Panc1 (cell line): ENCODE results near the gene TPST2. TPM values are rescaled to one million over a fixed set of nuclear protein-coding genes. Genes with fewer than 3 reads are reported as not detected.

Experiments
- ATAC-seq: fragments of 200-7000 bp; cut with Tn5 transposase; 2 replicates; pipeline ENCODE4 v1.9.1; 2020; ENCODE audit warnings: mild to moderate bottlenecking, moderate library complexity
- BruUV-seq: library from RNA; stranded (reverse); fragments of 400-500 nt; replicated peaks from 2 replicates; lab custom pipeline; 2021; lab: Mats Ljungman, UMichigan
- CTCF ChIA-PET: fragments of 300-600 bp; sonication (Branson Sonifier 250); formaldehyde crosslinking; loops from one replicate; lab custom pipeline; 2022; ENCODE audit warnings: antibody characterized with exemption; lab: Charles Lee
- POLR2A ChIA-PET: fragments of 300-600 bp; sonication (Branson Sonifier 250); formaldehyde crosslinking; loops from one replicate; lab custom pipeline; 2022; ENCODE audit warnings: antibody characterized with exemption; lab: Charles Lee
- DNase-seq: peaks from one replicate; pipeline ENCODE4 v3.0.0-alpha.2; 2010; ENCODE audit warnings: low read depth, low spot score
- H3K27ac ChIP-seq: 2 replicates; pipeline ENCODE4 v1.5.1; 2011; ENCODE audit warnings: mild to moderate bottlenecking, low read length, inconsistent platforms
- H3K27me3 ChIP-seq: fragments of 200-500 bp; sonication (Bioruptor generic); 2 replicates; pipeline ENCODE4 v1.6.0; 2014; ENCODE audit warnings: low read length, inconsistent platforms; ENCODE audit not compliant: control insufficient read depth, insufficient read depth
- H3K36me3 ChIP-seq: fragments of 200-500 bp; sonication (Bioruptor generic); 2 replicates; pipeline ENCODE4 v1.5.1; 2014; ENCODE audit warnings: inconsistent platforms, mild to moderate bottlenecking, low read length, moderate library complexity; ENCODE audit not compliant: control insufficient read depth, insufficient read depth
- H3K4me1 ChIP-seq: 2 replicates; pipeline ENCODE4 v1.5.1; 2011; ENCODE audit warnings: inconsistent platforms, mild to moderate bottlenecking, low read length, moderate library complexity; ENCODE audit not compliant: control insufficient read depth, insufficient read depth
- H3K4me3 ChIP-seq, 2 experiments: 2 replicates each; pipeline ENCODE4 v1.5.1; 2011 to 2012; ENCODE audit warnings: low read depth in 2 of 2, low read length in 2 of 2, mild to moderate bottlenecking in 2 of 2, inconsistent platforms in 1 of 2, moderate library complexity in 1 of 2
- H3K9me3 ChIP-seq: fragments of 200-500 bp; sonication (Bioruptor generic); 2 replicates; pipeline ENCODE4 v1.5.1; 2014; ENCODE audit warnings: low read depth, mild to moderate bottlenecking, inconsistent platforms, low read length, moderate library complexity; ENCODE audit not compliant: control insufficient read depth, insufficient read depth
- CTCF ChIP-seq: fragments of 450-650 bp; IDR thresholded peaks from 2 replicates; pipeline ENCODE4 v1.5.1; 2017; ENCODE audit warnings: mild to moderate bottlenecking
- POLR2AphosphoS5 ChIP-seq: IDR thresholded peaks from 2 replicates; pipeline ENCODE4 v1.6.1; 2012; ENCODE audit warnings: mild to moderate bottlenecking, low read depth, low read length, moderate library complexity
- REST ChIP-seq, 2 experiments: IDR thresholded peaks; 2 replicates each; pipeline ENCODE4 v1.6.1; 2011 to 2012; ENCODE audit warnings: low read depth in 2 of 2, control low read depth in 1 of 2, low read length in 1 of 2, mild to moderate bottlenecking in 1 of 2, moderate library complexity in 1 of 2; ENCODE audit not compliant: insufficient read depth in 1 of 2
- SIN3A ChIP-seq: IDR thresholded peaks from 2 replicates; pipeline ENCODE4 v1.6.1; 2012; ENCODE audit warnings: low read depth, mild to moderate bottlenecking, low read length, moderate library complexity, borderline replicate concordance; ENCODE audit not compliant: insufficient read depth
- TCF7L2 ChIP-seq: IDR thresholded peaks from 2 replicates; pipeline ENCODE4 v1.6.1; 2011; ENCODE audit warnings: mild to moderate bottlenecking, low read depth, low read length, inconsistent platforms
- in situ Hi-C: cut with HindIII; loops from 2 replicates; pipeline ENCODE4 v1.10.0; 2016; ENCODE audit warnings: low sequenced_read_pairs, low pct_unique_long_range_greater_than_20kb
- intact Hi-C: fragments of 100-400 bp; cut with micrococcal nuclease; formaldehyde crosslinking; loops from one replicate; pipeline ENCODE4 v1.10.0; 2022; ENCODE audit not compliant: unreplicated experiment
- total RNA-seq: library from RNA; stranded (reverse); gene quantifications from one replicate; pipeline ENCODE4 v1.2.1, GENCODE V29; 2021; ENCODE audit not compliant: unreplicated experiment

Gene TPST2
- total RNA-seq, 1 experiment from 2014 or later, result 7.1 TPM

- CTCF ChIA-PET, result no interaction called here
- BruUV-seq, result no TSS peak
- TF ChIP-seq REST (IDR thresholded peaks at IDR 0.05; ENCODE audit: insufficient read depth in 1 of 2, low read depth in 2 of 2, low read length in 1 of 2), result no peak
- TF ChIP-seq POLR2AphosphoS5, result no peak
- no peak for TF ChIP-seq CTCF
- no peak for TF ChIP-seq TCF7L2
- TF ChIP-seq SIN3A, result no peak
- Histone ChIP-seq H3K9me3 (no peaks in the 10 kb centered on the region), H3K27ac (no peak overlapping the region), H3K36me3 (no peaks in the 10 kb centered on the region), H3K4me3 (no peak overlapping the region), H3K27me3 (no peaks in the 10 kb centered on the region), H3K4me1 (no peaks in the 10 kb centered on the region; the same call in 1 of the 2 replicates)
- ATAC-seq (no peak), DNase-seq (no peak)
- in situ Hi-C loops (no loop called here), intact Hi-C loops (no loop called here)
- POLR2A ChIA-PET, result no interaction called here
These were observed 21.7 kb downstream of the TPST2 start for GRCh38 chr22:26568207-26568706.

GRCh38 chr22:26567610-26568009 is 22.3 kb downstream of the TPST2 start:
- BruUV-seq, result no TSS peak
- ATAC-seq (no peak), DNase-seq (no peak)
- Histone ChIP-seq H3K27ac (no peak overlapping the region), H3K36me3 (no peaks in the 10 kb centered on the region), H3K4me1 (no peaks in the 10 kb centered on the region; the same call in 1 of the 2 replicates), H3K4me3 (no peak overlapping the region), H3K9me3 (no peaks in the 10 kb centered on the region), H3K27me3 (no peaks in the 10 kb centered on the region)
- TF ChIP-seq POLR2AphosphoS5, result no peak
- no peak for TF ChIP-seq SIN3A
- no peak for TF ChIP-seq CTCF
- TF ChIP-seq REST (IDR thresholded peaks at IDR 0.05; ENCODE audit: insufficient read depth in 1 of 2, low read depth in 2 of 2, low read length in 1 of 2), result no peak
- TF ChIP-seq TCF7L2, result no peak
- ChIA-PET POLR2A (no interaction called here), CTCF (no interaction called here)
- in situ Hi-C loops (no loop called here), intact Hi-C loops (no loop called here)
